Osteoblast (primary cell): ENCODE measurements around the gene LASP1. TPM values are rescaled to one million over a fixed set of nuclear protein-coding genes. Genes with fewer than 3 reads are reported as not detected.
"Not testable (repeated sequence)": the region's sequence is repeated elsewhere in the genome, so short reads cannot be mapped to it uniquely, and the experiment has no call there.

ENCODE experiments used
- DNase-seq: peaks from one replicate; pipeline ENCODE4 v3.0.0; 2011; ENCODE audit warnings: low spot score, mixed read lengths; ENCODE audit not compliant: insufficient read length; ENCODE audit errors: missing footprints
- H2AFZ ChIP-seq: 2 replicates; pipeline ENCODE4 v1.6.0; 2011; ENCODE audit warnings: mild to moderate bottlenecking, low read length
- H3K27ac ChIP-seq: 2 replicates; pipeline ENCODE4 v1.5.1; 2011; ENCODE audit warnings: mild to moderate bottlenecking, low read depth, low read length, moderate library complexity
- H3K27me3 ChIP-seq: 2 replicates; pipeline ENCODE4 v1.6.0; 2012; ENCODE audit warnings: mild to moderate bottlenecking, control low read depth, inconsistent platforms, low read length, moderate library complexity; ENCODE audit not compliant: insufficient read depth
- H3K36me3 ChIP-seq: 2 replicates; pipeline ENCODE4 v1.5.1; 2011; ENCODE audit warnings: mild to moderate bottlenecking, low read length, control low read depth, moderate library complexity; ENCODE audit not compliant: insufficient read depth
- H3K4me1 ChIP-seq: 2 replicates; pipeline ENCODE4 v1.5.1; 2011; ENCODE audit warnings: mild to moderate bottlenecking, low read length, control low read depth, moderate library complexity; ENCODE audit not compliant: insufficient read depth
- H3K4me2 ChIP-seq: 2 replicates; pipeline ENCODE4 v1.6.0; 2011; ENCODE audit warnings: mild to moderate bottlenecking, low read length; ENCODE audit not compliant: insufficient read depth
- H3K4me3 ChIP-seq: fragments of 200-600 bp; sonication (generic); 3 replicates; pipeline ENCODE4 v1.5.1; 2012; ENCODE audit warnings: mild to moderate bottlenecking, low read length, inconsistent platforms; ENCODE audit not compliant: insufficient read depth
- H3K79me2 ChIP-seq: 2 replicates; pipeline ENCODE4 v1.6.0; 2012; ENCODE audit warnings: mild to moderate bottlenecking, low read length, control low read depth, inconsistent platforms; ENCODE audit not compliant: insufficient read depth
- H3K9me3 ChIP-seq: 2 replicates; pipeline ENCODE4 v1.5.1; 2011; ENCODE audit warnings: low read depth, low read length, control low read depth
- H4K20me1 ChIP-seq: 2 replicates; pipeline ENCODE4 v1.6.0; 2012; ENCODE audit warnings: mild to moderate bottlenecking, low read length, control low read depth; ENCODE audit not compliant: insufficient read depth
- total RNA-seq: library from RNA; depleted of rRNA; stranded (reverse); fragments of >200 nt; gene quantifications from 2 replicates; pipeline ENCODE4 v1.2.3, GENCODE V29; 2012
- TF ChIP-seq, protein P1 (sequence below): IDR thresholded peaks from 2 replicates; pipeline ENCODE4 v1.5.1; 2011; ENCODE audit warnings: mild to moderate bottlenecking, low read depth, low read length, moderate library complexity; ENCODE audit errors: extremely low read depth

Gene LASP1
- total RNA-seq, 1 donor = 228 TPM

DNA sequence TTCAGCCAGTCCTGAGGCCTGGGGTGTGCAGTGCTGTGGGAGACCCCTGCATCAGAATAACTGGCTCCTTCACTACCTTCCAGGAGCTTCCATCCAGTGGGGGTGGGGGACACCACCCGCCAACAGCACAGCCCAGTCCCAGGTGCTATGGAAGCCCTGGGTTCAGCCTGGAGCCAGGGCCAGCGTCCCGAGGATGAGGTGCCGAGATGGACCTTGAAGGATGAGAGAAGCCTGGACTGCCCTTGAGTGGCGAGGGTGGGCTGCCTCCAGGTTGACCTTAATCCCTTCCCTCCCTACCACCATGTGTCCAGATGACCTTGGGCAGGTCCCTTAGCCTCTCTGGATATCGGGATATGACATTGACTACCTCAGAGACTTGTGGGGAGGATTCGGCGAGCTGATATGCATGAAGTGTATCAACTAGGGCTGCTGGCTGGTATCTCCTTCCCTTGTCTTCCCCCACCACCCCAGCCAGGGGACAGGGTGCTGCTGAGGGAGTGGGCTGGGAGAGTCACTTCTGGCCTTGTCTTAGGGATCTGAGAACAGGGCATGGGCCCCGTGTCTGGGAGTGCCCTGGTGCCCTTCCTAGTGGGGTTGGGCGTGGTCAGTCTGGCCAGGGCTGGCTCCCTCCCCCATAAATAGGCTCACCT, 41.3 kb downstream of the LASP1 start:
- no peaks in the 10 kb centered on the region for H3K9me3 ChIP-seq
- TF ChIP-seq, protein P1, sequence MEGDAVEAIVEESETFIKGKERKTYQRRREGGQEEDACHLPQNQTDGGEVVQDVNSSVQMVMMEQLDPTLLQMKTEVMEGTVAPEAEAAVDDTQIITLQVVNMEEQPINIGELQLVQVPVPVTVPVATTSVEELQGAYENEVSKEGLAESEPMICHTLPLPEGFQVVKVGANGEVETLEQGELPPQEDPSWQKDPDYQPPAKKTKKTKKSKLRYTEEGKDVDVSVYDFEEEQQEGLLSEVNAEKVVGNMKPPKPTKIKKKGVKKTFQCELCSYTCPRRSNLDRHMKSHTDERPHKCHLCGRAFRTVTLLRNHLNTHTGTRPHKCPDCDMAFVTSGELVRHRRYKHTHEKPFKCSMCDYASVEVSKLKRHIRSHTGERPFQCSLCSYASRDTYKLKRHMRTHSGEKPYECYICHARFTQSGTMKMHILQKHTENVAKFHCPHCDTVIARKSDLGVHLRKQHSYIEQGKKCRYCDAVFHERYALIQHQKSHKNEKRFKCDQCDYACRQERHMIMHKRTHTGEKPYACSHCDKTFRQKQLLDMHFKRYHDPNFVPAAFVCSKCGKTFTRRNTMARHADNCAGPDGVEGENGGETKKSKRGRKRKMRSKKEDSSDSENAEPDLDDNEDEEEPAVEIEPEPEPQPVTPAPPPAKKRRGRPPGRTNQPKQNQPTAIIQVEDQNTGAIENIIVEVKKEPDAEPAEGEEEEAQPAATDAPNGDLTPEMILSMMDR = no peak
- DNase-seq = no peak

DNA sequence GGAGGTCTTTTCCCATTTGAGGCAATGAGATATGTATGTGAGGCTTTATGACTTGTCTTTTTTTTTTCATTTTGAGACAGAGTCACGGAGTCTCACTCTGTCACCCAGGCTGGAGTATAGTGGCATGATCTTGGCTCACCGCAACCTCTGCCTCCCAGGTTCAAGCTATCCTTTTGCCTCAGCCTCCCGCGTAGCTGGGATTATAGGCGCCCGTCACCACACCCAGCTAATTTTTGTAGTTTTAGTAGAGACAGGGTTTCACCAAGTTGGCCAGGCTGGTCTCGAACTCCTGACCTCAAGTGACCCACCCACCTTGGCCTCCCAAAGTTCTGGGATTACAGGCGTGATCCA, 41.8 kb downstream of the LASP1 start:
- H3K27ac ChIP-seq, H2AFZ ChIP-seq, H3K9me3 ChIP-seq, H3K27me3 ChIP-seq, H3K4me3 ChIP-seq, H3K4me2 ChIP-seq, DNase-seq, H3K4me1 ChIP-seq: not testable (repeated sequence)
- Histone ChIP-seq H3K36me3 (peaks cover 87% of the 10 kb centered on the region), H4K20me1 (peaks cover 82% of the 10 kb centered on the region), H3K79me2 (peaks cover 91% of the 10 kb centered on the region)

More for the DNA sequence above, 41.3 kb downstream of the LASP1 start:
- Histone ChIP-seq H3K4me2 (no peak overlapping the region), H3K4me3 (no peak overlapping the region), H3K79me2 (peaks cover 96% of the 10 kb centered on the region), H3K27ac (no peak overlapping the region), H2AFZ (no peak overlapping the region), H3K36me3 (peaks cover 90% of the 10 kb centered on the region), H3K27me3 (no peaks in the 10 kb centered on the region), H4K20me1 (peaks cover 86% of the 10 kb centered on the region), H3K4me1 (peaks cover 5% of the 10 kb centered on the region)

DNA sequence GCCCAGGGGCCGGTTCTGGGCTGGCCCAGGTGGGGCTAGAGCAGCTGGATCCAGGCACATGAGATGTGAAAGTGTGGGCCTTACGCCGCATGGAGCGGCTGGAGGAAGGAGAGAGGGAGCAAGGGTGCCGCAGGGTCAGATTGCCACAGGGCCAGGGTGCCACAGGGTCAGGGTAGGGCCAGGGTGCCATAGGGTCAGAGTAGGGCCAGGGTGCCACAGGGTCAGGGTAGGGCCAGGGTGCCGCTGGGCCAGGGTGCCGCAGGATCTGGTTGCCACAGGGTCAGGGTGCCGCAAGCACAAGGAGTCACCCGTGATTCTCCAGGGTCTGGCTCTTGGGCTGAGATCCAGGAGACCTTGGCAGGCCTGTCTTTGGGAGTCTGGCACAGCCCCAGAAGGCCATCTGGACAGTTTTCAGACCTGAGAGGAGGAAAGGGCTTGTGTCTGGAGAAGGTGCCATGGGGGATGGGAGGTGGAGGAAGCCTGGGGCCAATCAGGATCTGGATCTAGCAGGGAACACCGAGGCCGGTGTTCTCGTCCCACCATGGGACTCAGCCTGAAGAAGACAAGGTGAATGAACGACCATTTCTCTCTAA, 42.5 kb downstream of the LASP1 start:
- no peak overlapping the region for H2AFZ ChIP-seq
- no peak overlapping the region for H3K4me3 ChIP-seq
- DNase-seq = peak; percentile 65
- peaks cover 87% of the 10 kb centered on the region for H3K36me3 ChIP-seq
- peaks cover 82% of the 10 kb centered on the region for H4K20me1 ChIP-seq
- H3K4me2 ChIP-seq = no peak overlapping the region
- H3K9me3 ChIP-seq = no peaks in the 10 kb centered on the region
- no peak overlapping the region for H3K27ac ChIP-seq
- TF ChIP-seq, protein P1 = no peak
- peaks cover 5% of the 10 kb centered on the region for H3K4me1 ChIP-seq
- peaks cover 89% of the 10 kb centered on the region for H3K79me2 ChIP-seq
- no peaks in the 10 kb centered on the region for H3K27me3 ChIP-seq

DNA sequence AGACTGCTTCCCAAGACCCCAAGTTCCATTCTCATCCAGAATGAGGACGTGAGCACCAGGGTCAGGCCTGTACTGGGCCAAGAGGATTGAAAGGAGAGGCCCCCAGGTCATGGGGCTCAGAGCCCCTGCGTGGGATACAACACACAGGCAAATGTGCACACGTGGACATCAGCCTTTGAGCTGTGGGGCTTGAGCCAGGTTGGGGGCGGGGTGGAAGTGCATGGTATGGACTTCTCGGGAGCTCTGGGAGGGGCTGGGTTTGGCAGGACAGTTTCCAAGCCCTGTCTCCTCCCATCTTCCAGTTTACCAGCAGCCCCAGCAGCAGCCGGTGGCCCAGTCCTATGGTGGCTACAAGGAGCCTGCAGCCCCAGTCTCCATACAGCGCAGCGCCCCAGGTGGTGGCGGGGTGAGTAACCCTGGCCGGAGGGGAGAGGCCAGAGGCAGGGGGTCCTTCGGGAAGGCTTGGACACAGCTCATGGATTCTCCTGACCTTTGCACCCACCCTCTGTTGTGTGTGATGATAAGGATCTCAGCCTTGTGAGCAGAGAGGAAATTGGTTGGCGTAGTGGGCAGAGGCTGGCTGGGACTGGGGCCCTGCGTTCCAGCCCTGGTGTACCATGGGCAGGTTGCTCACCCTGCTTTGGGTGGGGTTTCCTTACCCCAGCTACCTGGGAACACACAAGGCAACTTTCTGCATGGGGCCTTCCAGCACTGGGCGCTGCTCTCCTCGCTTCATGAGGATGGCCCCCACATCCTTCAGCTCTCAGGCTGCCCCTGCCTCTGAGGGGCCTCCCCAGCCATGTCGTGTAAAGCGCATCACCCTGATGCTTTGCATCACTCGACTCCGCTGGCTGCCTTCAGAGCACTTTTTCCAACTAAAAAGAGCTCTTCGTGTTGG, 45.1 kb downstream of the LASP1 start:
- H4K20me1 ChIP-seq = peaks cover 79% of the 10 kb centered on the region
- no peak overlapping the region for H3K4me3 ChIP-seq
- no peaks in the 10 kb centered on the region for H3K27me3 ChIP-seq
- H2AFZ ChIP-seq = no peak overlapping the region
- H3K79me2 ChIP-seq = peaks cover 63% of the 10 kb centered on the region
- DNase-seq = no peak
- H3K9me3 ChIP-seq = no peaks in the 10 kb centered on the region
- TF ChIP-seq, protein P1 = no peak
- H3K36me3 ChIP-seq = peaks cover 90% of the 10 kb centered on the region
- no peak overlapping the region for H3K4me2 ChIP-seq
- H3K4me1 ChIP-seq = peaks cover 5% of the 10 kb centered on the region
- no peak overlapping the region for H3K27ac ChIP-seq
